Regular cardiac myocyte (primary cell): ENCODE data around the gene PCK2. TPM values are rescaled to one million over a fixed set of nuclear protein-coding genes. Genes with fewer than 3 reads are reported as not detected.

ENCODE experiments used
- total RNA-seq: library from RNA; depleted of rRNA; stranded (reverse); fragments of >200 nt; gene quantifications from 2 replicates; pipeline ENCODE4 v1.2.3, GENCODE V29; 2014

The PCK2 gene
- 13.4 and 17.2 TPM in 2 replicates for total RNA-seq

GRCh38 chr14:24093901-24094840 lies at the start of gene PCK2:
Gene PCK2 (plus strand): TSS chr14:24094311. CDS start chr14:24094406, 95 bp downstream.

GRCh38 chr14:24051789-24052655 lies 42.1 kb upstream of the PCK2 start, which contains the start of gene CARMIL3:
Gene CARMIL3 (plus strand): TSS chr14:24052009. CDS start chr14:24052154, 145 bp downstream.

DNA sequence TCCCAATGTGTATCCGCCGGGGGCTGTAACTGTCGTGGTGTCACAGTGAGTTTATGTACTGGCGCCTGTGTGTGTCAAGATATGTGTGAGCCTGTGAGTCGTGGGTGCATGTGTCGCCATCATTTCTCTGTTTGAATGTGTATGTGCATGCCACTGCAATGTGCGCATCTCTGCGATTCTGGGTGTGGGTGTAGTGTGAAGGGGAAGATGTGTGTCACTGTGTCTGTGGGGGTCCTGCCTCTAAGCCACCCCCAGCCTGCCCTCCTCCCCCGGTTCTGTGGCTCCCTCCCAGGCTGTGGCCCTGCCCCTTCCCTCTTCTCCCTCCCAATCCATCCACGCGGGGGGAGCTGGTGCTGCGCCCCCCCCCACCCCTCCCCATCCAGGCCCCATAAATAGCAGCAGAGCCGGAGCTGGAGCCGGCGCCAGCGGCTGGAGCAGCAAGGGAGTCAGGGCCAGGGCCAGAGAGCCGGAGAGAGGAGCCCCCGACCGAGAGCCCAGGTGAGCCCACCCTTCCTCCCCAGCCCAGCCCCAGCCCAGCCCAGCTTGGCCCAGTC lies 22.9 kb upstream of the PCK2 start, which contains the start of gene CPNE6:
Gene CPNE6 (plus strand): TSS at position 419 of the 554 bp plus-strand sequence. CDS start 1,375 bp downstream, outside the sequence.

DNA sequence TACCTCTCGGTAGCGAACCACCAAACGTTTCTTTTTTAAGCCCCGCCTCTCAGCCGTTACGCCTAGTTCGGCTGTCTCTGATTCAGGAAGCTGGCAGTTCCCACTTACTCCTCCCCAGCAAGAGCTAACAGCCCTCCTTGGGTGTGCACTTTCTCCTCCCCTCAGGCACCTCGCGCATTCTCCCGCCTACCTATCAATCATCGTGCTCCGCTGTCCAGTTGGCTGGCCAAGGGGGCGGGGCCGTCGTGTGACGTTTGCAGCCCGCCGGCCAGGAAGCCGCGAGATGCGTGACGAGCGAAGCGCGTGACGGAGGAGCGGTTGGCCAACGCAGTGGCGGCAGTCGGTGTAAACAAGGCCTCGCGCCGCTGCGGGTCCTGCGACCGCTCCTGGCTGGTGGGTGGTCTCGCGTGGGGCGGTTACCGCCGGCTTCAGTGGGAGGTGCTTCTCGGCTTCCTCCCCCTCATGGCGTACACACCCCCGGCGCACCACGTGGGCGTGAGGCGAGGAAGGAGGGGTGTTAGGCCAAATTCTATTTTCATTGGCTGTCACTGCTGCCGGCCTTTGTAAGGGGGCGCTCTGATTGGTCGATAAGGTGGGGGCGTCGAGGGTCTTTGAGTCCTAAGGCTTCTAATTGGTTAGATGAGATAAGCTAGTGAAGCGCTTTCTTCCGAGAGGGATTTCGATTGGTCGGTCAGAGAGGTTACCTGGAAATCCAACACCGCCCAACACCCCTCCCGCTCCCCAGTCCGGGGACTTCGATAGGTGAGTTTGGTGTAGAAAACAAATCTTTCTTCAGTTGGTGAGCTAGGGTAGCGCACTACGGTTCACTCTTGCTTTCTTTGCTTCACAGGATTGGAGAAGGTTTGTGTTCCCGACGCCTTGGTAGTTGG lies 20.7 kb downstream of the PCK2 start, which contains the start of the genes DCAF11 and NRL:
Gene DCAF11 (plus strand): TSS at position 246 of the 890 bp plus-strand sequence. CDS start 818 bp downstream, outside the sequence.
Gene NRL (minus strand): TSS at position 418 of the 890 bp plus-strand sequence. CDS start 32,101 bp downstream, outside the sequence.

GRCh38 chr14:24130380-24130716 lies 36.2 kb downstream of the PCK2 start, which contains the start of gene FITM1:
Gene FITM1 (plus strand): TSS chr14:24130659. CDS start chr14:24131564, 905 bp downstream.

DNA sequence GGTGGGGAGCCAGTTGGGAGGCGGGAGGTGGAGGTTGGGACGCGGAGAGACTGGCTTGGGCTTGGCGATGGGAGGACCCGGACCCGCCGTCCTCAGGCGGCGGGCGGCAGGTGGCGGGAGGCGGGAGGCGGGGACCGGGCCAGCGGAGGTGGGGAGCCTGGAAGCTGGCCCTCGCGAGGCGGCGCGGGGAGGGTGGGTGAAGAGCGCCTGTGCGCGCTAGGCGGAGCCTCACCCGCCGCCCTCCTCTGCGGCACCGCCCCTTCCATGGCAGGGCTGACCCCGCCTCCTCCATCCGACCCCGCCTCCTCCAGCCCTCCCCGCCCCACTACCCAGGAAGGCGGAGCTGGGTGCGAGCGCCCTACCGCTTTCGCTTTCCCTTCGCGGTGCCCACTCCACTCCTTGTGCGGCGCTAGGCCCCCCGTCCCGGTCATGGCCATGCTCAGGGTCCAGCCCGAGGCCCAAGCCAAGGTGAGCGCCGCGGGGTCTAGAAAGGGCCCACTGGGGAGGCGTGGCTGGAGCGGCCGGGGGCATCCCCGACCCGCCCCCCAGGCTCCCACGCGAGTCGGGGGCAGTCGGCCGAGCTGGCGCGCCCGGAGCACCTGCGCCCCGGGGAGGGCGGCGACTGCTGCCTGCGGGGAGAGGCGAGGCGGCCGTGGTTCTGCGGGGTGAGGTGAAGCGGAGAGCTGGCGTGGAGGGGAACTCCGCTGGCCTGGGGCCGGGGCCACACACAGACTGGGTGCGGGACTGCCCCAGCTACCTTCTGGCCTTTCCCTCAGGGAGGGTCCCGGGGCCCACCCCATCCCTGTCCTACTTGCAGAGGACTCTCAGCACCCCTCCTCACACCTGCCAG lies 41.9 kb downstream of the PCK2 start, which contains the start of gene PSME1:
Gene PSME1 (plus strand): TSS at position 361 of the 850 bp plus-strand sequence. CDS start 69 bp downstream, at position 430.

DNA sequence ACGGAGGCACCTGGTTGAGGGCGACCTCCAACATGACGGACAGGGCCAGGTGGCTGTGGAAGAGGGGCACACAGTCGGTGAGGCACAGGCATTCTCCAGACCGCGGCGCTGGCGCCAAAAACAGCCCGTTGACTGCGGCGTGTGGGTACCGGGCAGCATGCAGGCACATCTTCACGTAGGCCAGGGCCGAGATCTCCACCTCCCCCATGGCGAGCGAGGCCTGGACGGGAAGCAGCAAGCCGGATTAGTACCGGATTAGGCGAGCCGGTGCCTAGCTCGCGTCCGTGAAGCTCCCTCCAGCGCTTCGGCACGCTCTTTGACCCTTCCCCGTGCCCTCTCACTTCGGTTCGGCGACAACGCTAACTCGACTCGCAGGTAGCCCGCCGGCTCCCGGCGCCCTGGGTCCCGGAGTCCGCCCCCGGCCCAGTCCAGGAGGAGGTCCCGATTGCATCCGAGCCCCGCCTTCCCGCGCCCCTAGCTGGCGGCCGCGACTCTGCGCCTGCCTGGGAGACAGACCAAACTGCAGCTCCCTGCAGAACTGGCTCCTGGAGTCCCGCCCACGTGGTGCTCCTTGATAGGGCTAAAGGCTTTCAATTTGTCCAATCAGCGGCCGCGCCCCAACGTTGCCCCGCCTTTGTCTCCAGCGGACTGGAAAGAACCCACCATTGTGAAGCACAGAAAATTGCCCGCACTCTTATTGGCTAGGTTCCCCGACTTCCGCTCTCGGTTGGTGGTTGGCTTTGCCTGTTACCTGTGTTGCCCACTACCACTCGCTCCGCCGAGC lies 47.2 kb downstream of the PCK2 start, which contains the start of gene EMC9:
Gene EMC9 (minus strand): TSS at position 495 of the 784 bp plus-strand sequence. CDS start 287 bp downstream, at position 208.

GRCh38 chr14:24146453-24146977 lies 52.4 kb downstream of the PCK2 start, which contains the start of gene PSME2:
Gene PSME2 (minus strand): TSS chr14:24146610. CDS start chr14:24146581, 29 bp downstream.

DNA sequence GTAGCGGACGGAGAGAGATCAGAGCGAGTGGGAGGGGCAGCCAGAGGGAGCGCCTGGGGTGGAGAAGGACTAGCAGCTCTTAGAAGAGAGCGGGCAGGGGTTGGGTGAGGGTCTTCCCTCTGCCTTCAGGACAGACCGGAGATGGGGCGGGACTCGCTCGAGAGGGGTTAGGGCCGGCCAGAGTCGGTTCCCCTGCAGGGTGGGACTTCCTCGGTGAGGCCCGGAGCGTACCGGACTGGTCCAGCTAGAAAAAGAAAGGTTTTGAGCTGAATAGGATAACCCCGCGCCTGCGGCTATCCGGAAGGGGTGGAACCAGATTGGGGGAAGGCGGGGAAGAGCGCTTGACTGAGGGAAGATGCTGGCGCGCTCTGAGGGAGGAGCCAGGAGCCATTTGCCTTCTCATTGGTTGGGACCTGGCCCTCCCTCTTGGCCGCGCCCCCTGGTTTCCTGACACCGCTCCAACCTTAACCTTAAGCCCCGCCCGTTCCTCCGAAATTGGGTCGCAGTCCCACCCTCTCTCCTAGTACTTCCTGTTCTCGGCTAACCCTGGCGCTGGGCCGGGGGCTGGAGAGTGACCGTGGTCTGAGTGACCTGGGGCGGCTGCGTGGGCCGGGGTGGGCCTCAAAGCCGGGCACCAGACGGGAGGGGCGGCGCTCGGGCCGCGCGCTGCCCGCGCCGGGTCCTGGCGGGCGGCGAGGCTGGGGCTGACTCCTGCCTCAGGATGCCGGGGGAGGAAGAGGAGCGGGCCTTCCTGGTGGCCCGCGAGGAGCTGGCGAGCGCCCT lies 53.1 kb downstream of the PCK2 start, which contains the start of gene RNF31:
Gene RNF31 (plus strand): TSS at position 521 of the 783 bp plus-strand sequence. CDS start 201 bp downstream, at position 722.

Other genes starting within 250 kb of the PCK2 start
- 29.6 and 49.8 TPM in 2 replicates for gene DHRS4, start 140.5 kb upstream of the PCK2 start, total RNA-seq
- 16.3 and 16.9 TPM in 2 replicates for gene DHRS4L2, start 105.4 kb upstream of the PCK2 start, total RNA-seq
- not detected in 2 replicates for gene CARMIL3, start 42.3 kb upstream of the PCK2 start, total RNA-seq
- not detected in 2 replicates for gene CPNE6, start 22.7 kb upstream of the PCK2 start, total RNA-seq
- 50.6 and 56.1 TPM in 2 replicates for gene DCAF11, start 20.5 kb downstream of the PCK2 start, total RNA-seq
- gene NRL, start 20.6 kb downstream of the PCK2 start, total RNA-seq: 0.56 and 0.77 TPM in 2 replicates
- not detected in 2 replicates for gene FITM1, start 36.3 kb downstream of the PCK2 start, total RNA-seq
- 69.4 and 88.5 TPM in 2 replicates for gene PSME1, start 41.9 kb downstream of the PCK2 start, total RNA-seq
- gene EMC9, start 47.3 kb downstream of the PCK2 start, total RNA-seq: 20.6 and 31.1 TPM in 2 replicates
- gene PSME2, start 52.3 kb downstream of the PCK2 start, total RNA-seq: 81.5 and 136 TPM in 2 replicates
- gene RNF31, start 53.2 kb downstream of the PCK2 start, total RNA-seq: 22.6 and 28.8 TPM in 2 replicates
- gene IRF9, start 67.0 kb downstream of the PCK2 start, total RNA-seq: 55.5 and 58.9 TPM in 2 replicates
- gene REC8, start 77.8 kb downstream of the PCK2 start, total RNA-seq: 0.56 and 0.77 TPM in 2 replicates
- 26.5 and 79.8 TPM in 2 replicates for gene IPO4, start 94.5 kb downstream of the PCK2 start, total RNA-seq
- gene TM9SF1, start 101.1 kb downstream of the PCK2 start, total RNA-seq: 78.4 and 80.1 TPM in 2 replicates
- under 0.01 TPM in 1 of 2 replicates, not detected in the other for gene TSSK4, start 111.4 kb downstream of the PCK2 start, total RNA-seq
- 23.4 and 25.1 TPM in 2 replicates for gene CHMP4A, start 119.2 kb downstream of the PCK2 start, total RNA-seq
- 15.9 and 18.0 TPM in 2 replicates for gene MDP1, start 121.8 kb downstream of the PCK2 start, total RNA-seq
- gene NEDD8, start 138.1 kb downstream of the PCK2 start, total RNA-seq: 142 and 224 TPM in 2 replicates
- 63.6 and 103 TPM in 2 replicates for gene GMPR2, start 138.6 kb downstream of the PCK2 start, total RNA-seq
- 48.3 and 58.3 TPM in 2 replicates for gene TINF2, start 148.3 kb downstream of the PCK2 start, total RNA-seq
- 0.19 and 0.85 TPM in 2 replicates for gene TGM1, start 168.9 kb downstream of the PCK2 start, total RNA-seq
- gene RABGGTA, start 177.3 kb downstream of the PCK2 start, total RNA-seq: 24.0 and 28.0 TPM in 2 replicates
- 9.0 and 9.9 TPM in 2 replicates for gene DHRS1, start 205.5 kb downstream of the PCK2 start, total RNA-seq
- 19.7 and 34.7 TPM in 2 replicates for gene NOP9, start 205.5 kb downstream of the PCK2 start, total RNA-seq
- 1.5 and 1.7 TPM in 2 replicates for gene CIDEB, start 213.7 kb downstream of the PCK2 start, total RNA-seq
- gene LTB4R2, start 215.8 kb downstream of the PCK2 start, total RNA-seq: 1.3 and 3.1 TPM in 2 replicates
- gene LTB4R, start 217.2 kb downstream of the PCK2 start, total RNA-seq: 1.5 and 1.7 TPM in 2 replicates
- gene ADCY4, start 240.8 kb downstream of the PCK2 start, total RNA-seq: 5.6 and 15.5 TPM in 2 replicates
- 0.19 and 0.56 TPM in 2 replicates for gene RIPK3, start 245.7 kb downstream of the PCK2 start, total RNA-seq